ENCODE data around the gene ABHD17A.
A peak's percentile ranks its signal among the peaks of the same experiment; 100 is the strongest.

Gene ABHD17A

GRCh38 chr19:1855040-1855827, 30.1 kb downstream of the ABHD17A start:
- Histone ChIP-seq H4K91ac (ENCODE audit: low read depth, low read length, poor library complexity) (no peak overlapping the region), H2BK5ac (ENCODE audit: low read length) (peak overlapping the region; percentile 82), H2AK5ac (ENCODE audit: low read depth, low read length) (peak overlapping the region; percentile 98), H3K23ac (ENCODE audit: low read depth, low read length, poor library complexity) (peak overlapping the region; percentile 75), H3K9me3 (replicated peaks in 1 of 2; ENCODE audit: control insufficient read depth in 2 of 2, insufficient read depth in 1 of 2, low read depth in 1 of 2, low read length in 2 of 2) (no peaks in the 10 kb centered on the region), H3K4me3 (ENCODE audit: low read length in 2 of 2) (peak overlapping the region in 1 of 2 donors; percentile 47), H2AFZ (ENCODE audit: low read length) (no peak overlapping the region), H3K36me3 (replicated peaks in 1 of 2; ENCODE audit: control insufficient read depth in 2 of 2, insufficient read depth in 2 of 2, low read length in 2 of 2) (no peaks in the 10 kb centered on the region), H3K27me3 (ENCODE audit: control insufficient read depth in 3 of 3, insufficient read depth in 3 of 3, low read depth in 1 of 3, low read length in 3 of 3) (peaks cover 0 to 40% (median 1%) of the 10 kb centered on the region in 3 experiments), H3K4me1 (ENCODE audit: control insufficient read depth in 2 of 2, insufficient read depth in 1 of 2, low read depth in 1 of 2, low read length in 2 of 2) (peaks cover 39 to 44% of the 10 kb centered on the region in 2 donors), H3K9ac (ENCODE audit: low read depth, low read length, poor library complexity) (peak overlapping the region; percentile 85), H3K4me2 (ENCODE audit: insufficient read depth, low read length, poor library complexity, severe bottlenecking) (peak overlapping the region; percentile 54), H3K27ac (replicated peaks; ENCODE audit: low read length) (peak overlapping the region; percentile 77), H4K8ac (ENCODE audit: low read depth, low read length) (peak overlapping the region; percentile 87), H3K18ac (ENCODE audit: low read length) (peak overlapping the region; percentile 90), H2BK12ac (ENCODE audit: low read length) (peak overlapping the region; percentile 73), H2BK120ac (ENCODE audit: low read depth, low read length) (no peak overlapping the region), H2BK15ac (ENCODE audit: low read length) (peak overlapping the region; percentile 99), H3K79me1 (ENCODE audit: low read depth, low read length) (peaks cover 19% of the 10 kb centered on the region), H3K14ac (ENCODE audit: low read length) (peak overlapping the region; percentile 82), H3K4ac (ENCODE audit: low read length) (no peak overlapping the region)
- no CpG with 5 or more reads among the region's 33 CpGs for WGBS, 2 donors (ENCODE audit: extremely low coverage in 2 of 2, insufficient read length in 2 of 2, insufficient replicate concordance in 1 of 2)
- peak; percentile 77 for DNase-seq (ENCODE audit: low spot score)

- H2AFZ ChIP-seq (ENCODE audit: low read length) = no peak overlapping the region
- no peak overlapping the region for H2BK120ac ChIP-seq (ENCODE audit: low read depth, low read length)
- H4K91ac ChIP-seq (ENCODE audit: low read depth, low read length, poor library complexity) = no peak overlapping the region
- peak overlapping the region; percentile 75 for H3K23ac ChIP-seq (ENCODE audit: low read depth, low read length, poor library complexity)
- no peak for DNase-seq (ENCODE audit: low spot score)
- peaks cover 33 to 39% of the 10 kb centered on the region in 2 donors for H3K4me1 ChIP-seq (ENCODE audit: control insufficient read depth in 2 of 2, insufficient read depth in 1 of 2, low read depth in 1 of 2, low read length in 2 of 2)
- H3K14ac ChIP-seq (ENCODE audit: low read length) = peak overlapping the region; percentile 82
- peaks cover 19% of the 10 kb centered on the region for H3K79me1 ChIP-seq (ENCODE audit: low read depth, low read length)
- peaks cover 0 to 34% (median 0%) of the 10 kb centered on the region in 3 experiments for H3K27me3 ChIP-seq (ENCODE audit: control insufficient read depth in 3 of 3, insufficient read depth in 3 of 3, low read depth in 1 of 3, low read length in 3 of 3)
- H3K9ac ChIP-seq (ENCODE audit: low read depth, low read length, poor library complexity) = peak overlapping the region; percentile 30
- H3K4ac ChIP-seq (ENCODE audit: low read length) = no peak overlapping the region
- H2AK5ac ChIP-seq (ENCODE audit: low read depth, low read length) = peak overlapping the region; percentile 98
- H3K4me2 ChIP-seq (ENCODE audit: insufficient read depth, low read length, poor library complexity, severe bottlenecking) = peak overlapping the region; percentile 54
- no peak overlapping the region for H3K4me3 ChIP-seq (ENCODE audit: low read length in 2 of 2)
- peak overlapping the region; percentile 88 for H2BK12ac ChIP-seq (ENCODE audit: low read length)
- H2BK15ac ChIP-seq (ENCODE audit: low read length) = peak overlapping the region; percentile 96
- H3K9me3 ChIP-seq (replicated peaks in 1 of 2; ENCODE audit: control insufficient read depth in 2 of 2, insufficient read depth in 1 of 2, low read depth in 1 of 2, low read length in 2 of 2) = no peaks in the 10 kb centered on the region
- peak overlapping the region; percentile 65 for H4K8ac ChIP-seq (ENCODE audit: low read depth, low read length)
- no peaks in the 10 kb centered on the region for H3K36me3 ChIP-seq (replicated peaks in 1 of 2; ENCODE audit: control insufficient read depth in 2 of 2, insufficient read depth in 2 of 2, low read length in 2 of 2)
- H3K27ac ChIP-seq (replicated peaks; ENCODE audit: low read length) = peak overlapping the region; percentile 77
- H3K18ac ChIP-seq (ENCODE audit: low read length) = peak overlapping the region; percentile 94
- peak overlapping the region; percentile 82 for H2BK5ac ChIP-seq (ENCODE audit: low read length)
- WGBS, 2 donors (ENCODE audit: extremely low coverage in 2 of 2, insufficient read length in 2 of 2, insufficient replicate concordance in 1 of 2) = no CpG with 5 or more reads among the region's 37 CpGs
These were observed 30.7 kb downstream of the ABHD17A start for GRCh38 chr19:1854542-1855039.

- Histone ChIP-seq H2BK5ac (ENCODE audit: low read length) (peak overlapping the region; percentile 53), H3K4me1 (ENCODE audit: control insufficient read depth in 2 of 2, insufficient read depth in 1 of 2, low read depth in 1 of 2, low read length in 2 of 2) (peaks cover 28 to 34% of the 10 kb centered on the region in 2 donors), H3K27ac (replicated peaks; ENCODE audit: low read length) (no peak overlapping the region), H3K27me3 (ENCODE audit: control insufficient read depth in 3 of 3, insufficient read depth in 3 of 3, low read depth in 1 of 3, low read length in 3 of 3) (peaks cover 0 to 30% (median 0%) of the 10 kb centered on the region in 3 experiments), H2BK12ac (ENCODE audit: low read length) (peak overlapping the region; percentile 88), H2AFZ (ENCODE audit: low read length) (no peak overlapping the region), H3K36me3 (replicated peaks in 1 of 2; ENCODE audit: control insufficient read depth in 2 of 2, insufficient read depth in 2 of 2, low read length in 2 of 2) (no peaks in the 10 kb centered on the region), H2AK5ac (ENCODE audit: low read depth, low read length) (peak overlapping the region; percentile 98), H3K4me2 (ENCODE audit: insufficient read depth, low read length, poor library complexity, severe bottlenecking) (no peak overlapping the region), H3K23ac (ENCODE audit: low read depth, low read length, poor library complexity) (peak overlapping the region; percentile 65), H2BK120ac (ENCODE audit: low read depth, low read length) (no peak overlapping the region), H3K9ac (ENCODE audit: low read depth, low read length, poor library complexity) (no peak overlapping the region), H3K14ac (ENCODE audit: low read length) (no peak overlapping the region), H3K4me3 (ENCODE audit: low read length in 2 of 2) (no peak overlapping the region), H3K79me1 (ENCODE audit: low read depth, low read length) (peaks cover 15% of the 10 kb centered on the region), H3K9me3 (replicated peaks in 1 of 2; ENCODE audit: control insufficient read depth in 2 of 2, insufficient read depth in 1 of 2, low read depth in 1 of 2, low read length in 2 of 2) (no peaks in the 10 kb centered on the region), H4K8ac (ENCODE audit: low read depth, low read length) (no peak overlapping the region), H2BK15ac (ENCODE audit: low read length) (peak overlapping the region; percentile 96), H4K91ac (ENCODE audit: low read depth, low read length, poor library complexity) (no peak overlapping the region), H3K4ac (ENCODE audit: low read length) (no peak overlapping the region), H3K18ac (ENCODE audit: low read length) (peak overlapping the region; percentile 94)
- no CpG with 5 or more reads among the region's 16 CpGs for WGBS, 2 donors (ENCODE audit: extremely low coverage in 2 of 2, insufficient read length in 2 of 2, insufficient replicate concordance in 1 of 2)
- no peak for DNase-seq (ENCODE audit: low spot score)
These were observed 31.2 kb downstream of the ABHD17A start for GRCh38 chr19:1854039-1854541.
